Measurements from ENCODE around the gene PEMT.
"Not testable (repeated sequence)": the region's sequence is repeated elsewhere in the genome, so short reads cannot be mapped to it uniquely, and the experiment has no call there.

The PEMT gene

GRCh38 chr17:17468217-17469010 is 123.1 kb downstream of the PEMT start:
- Histone ChIP-seq H3K27ac (no peak overlapping the region), H3K9ac (ENCODE audit: insufficient read length) (no peak overlapping the region), H3K4me3 (no peak overlapping the region), H3K9me3 (ENCODE audit: low read depth, low read length) (no peaks in the 10 kb centered on the region), H3K36me3 (ENCODE audit: insufficient read depth, low read length) (no peaks in the 10 kb centered on the region)
- DNase-seq (ENCODE audit: low read depth, low spot score), result no peak
- TF ChIP-seq EZH2 (IDR thresholded peaks at IDR 0.05), result no peak
- no peak for TF ChIP-seq FOXP2 (optimal IDR thresholded peaks at IDR 0.05; ENCODE audit: control extremely low read depth, extremely low read length, insufficient read depth)
- TF ChIP-seq POLR2AphosphoS5 (IDR thresholded peaks at IDR 0.05; ENCODE audit: borderline replicate concordance, low read depth, low read length), result no peak

GRCh38 chr17:17467720-17468119 is 123.8 kb downstream of the PEMT start:
- H3K9me3 ChIP-seq (ENCODE audit: low read depth, low read length), result no peaks in the 10 kb centered on the region
- no peak overlapping the region for H3K4me3 ChIP-seq
- H3K9ac ChIP-seq (ENCODE audit: insufficient read length), result no peak overlapping the region
- TF ChIP-seq POLR2AphosphoS5 (IDR thresholded peaks at IDR 0.05; ENCODE audit: borderline replicate concordance, low read depth, low read length) (no peak), EZH2 (IDR thresholded peaks at IDR 0.05) (no peak), FOXP2 (optimal IDR thresholded peaks at IDR 0.05; ENCODE audit: control extremely low read depth, extremely low read length, insufficient read depth) (no peak)
- H3K36me3 ChIP-seq (ENCODE audit: insufficient read depth, low read length), result no peaks in the 10 kb centered on the region
- DNase-seq (ENCODE audit: low read depth, low spot score), result no peak
- H3K27ac ChIP-seq, result no peak overlapping the region

- no peaks in the 10 kb centered on the region for H3K36me3 ChIP-seq (ENCODE audit: insufficient read depth, low read length)
- no peak overlapping the region for H3K4me3 ChIP-seq
- no peaks in the 10 kb centered on the region for H3K9me3 ChIP-seq (ENCODE audit: low read depth, low read length)
- no peak overlapping the region for H3K9ac ChIP-seq (ENCODE audit: insufficient read length)
- no peak for DNase-seq (ENCODE audit: low read depth, low spot score)
- no peak for TF ChIP-seq FOXP2 (optimal IDR thresholded peaks at IDR 0.05; ENCODE audit: control extremely low read depth, extremely low read length, insufficient read depth)
- TF ChIP-seq EZH2 (IDR thresholded peaks at IDR 0.05), result no peak
- TF ChIP-seq POLR2AphosphoS5 (IDR thresholded peaks at IDR 0.05; ENCODE audit: borderline replicate concordance, low read depth, low read length), result no peak
- H3K27ac ChIP-seq, result no peak overlapping the region
These were observed 124.5 kb downstream of the PEMT start for GRCh38 chr17:17467016-17467415.

GRCh38 chr17:17466511-17466910 is 125.0 kb downstream of the PEMT start:
- Histone ChIP-seq H3K9ac (ENCODE audit: insufficient read length) (no peak overlapping the region), H3K27ac (no peak overlapping the region), H3K4me3 (no peak overlapping the region), H3K9me3 (ENCODE audit: low read depth, low read length) (no peaks in the 10 kb centered on the region), H3K36me3 (ENCODE audit: insufficient read depth, low read length) (no peaks in the 10 kb centered on the region)
- no peak for DNase-seq (ENCODE audit: low read depth, low spot score)
- TF ChIP-seq POLR2AphosphoS5 (IDR thresholded peaks at IDR 0.05; ENCODE audit: borderline replicate concordance, low read depth, low read length) (no peak), EZH2 (IDR thresholded peaks at IDR 0.05) (no peak), FOXP2 (optimal IDR thresholded peaks at IDR 0.05; ENCODE audit: control extremely low read depth, extremely low read length, insufficient read depth) (no peak)

GRCh38 chr17:17465878-17466277 is 125.6 kb downstream of the PEMT start:
- H3K36me3 ChIP-seq (ENCODE audit: insufficient read depth, low read length); H3K27ac ChIP-seq; DNase-seq (ENCODE audit: low read depth, low spot score); H3K9me3 ChIP-seq (ENCODE audit: low read depth, low read length); H3K4me3 ChIP-seq; H3K9ac ChIP-seq (ENCODE audit: insufficient read length): not testable (repeated sequence)

- Histone ChIP-seq H3K4me3 (no peak overlapping the region), H3K9me3 (ENCODE audit: low read depth, low read length) (no peaks in the 10 kb centered on the region), H3K36me3 (ENCODE audit: insufficient read depth, low read length) (no peaks in the 10 kb centered on the region), H3K27ac (no peak overlapping the region), H3K9ac (ENCODE audit: insufficient read length) (no peak overlapping the region)
- no peak for TF ChIP-seq FOXP2 (optimal IDR thresholded peaks at IDR 0.05; ENCODE audit: control extremely low read depth, extremely low read length, insufficient read depth)
- TF ChIP-seq POLR2AphosphoS5 (IDR thresholded peaks at IDR 0.05; ENCODE audit: borderline replicate concordance, low read depth, low read length), result no peak
- no peak for TF ChIP-seq EZH2 (IDR thresholded peaks at IDR 0.05)
- no peak for DNase-seq (ENCODE audit: low read depth, low spot score)
These were observed 127.7 kb downstream of the PEMT start for GRCh38 chr17:17463821-17464220.

GRCh38 chr17:17462048-17462824 is 129.3 kb downstream of the PEMT start:
- Histone ChIP-seq H3K9ac (ENCODE audit: insufficient read length) (no peak overlapping the region), H3K4me3 (no peak overlapping the region), H3K27ac (no peak overlapping the region), H3K36me3 (ENCODE audit: insufficient read depth, low read length) (no peaks in the 10 kb centered on the region), H3K9me3 (ENCODE audit: low read depth, low read length) (no peaks in the 10 kb centered on the region)
- no peak for DNase-seq (ENCODE audit: low read depth, low spot score)
- TF ChIP-seq FOXP2 (optimal IDR thresholded peaks at IDR 0.05; ENCODE audit: control extremely low read depth, extremely low read length, insufficient read depth) (no peak), POLR2AphosphoS5 (IDR thresholded peaks at IDR 0.05; ENCODE audit: borderline replicate concordance, low read depth, low read length) (no peak), EZH2 (IDR thresholded peaks at IDR 0.05) (no peak)

GRCh38 chr17:17460038-17460437 is 131.5 kb downstream of the PEMT start:
- TF ChIP-seq FOXP2 (optimal IDR thresholded peaks at IDR 0.05; ENCODE audit: control extremely low read depth, extremely low read length, insufficient read depth), result no peak
- no peak for TF ChIP-seq POLR2AphosphoS5 (IDR thresholded peaks at IDR 0.05; ENCODE audit: borderline replicate concordance, low read depth, low read length)
- TF ChIP-seq EZH2 (IDR thresholded peaks at IDR 0.05), result no peak
- no peak for DNase-seq (ENCODE audit: low read depth, low spot score)
- H3K27ac ChIP-seq, result no peak overlapping the region
- H3K36me3 ChIP-seq (ENCODE audit: insufficient read depth, low read length), result no peaks in the 10 kb centered on the region
- no peaks in the 10 kb centered on the region for H3K9me3 ChIP-seq (ENCODE audit: low read depth, low read length)
- no peak overlapping the region for H3K4me3 ChIP-seq
- no peak overlapping the region for H3K9ac ChIP-seq (ENCODE audit: insufficient read length)

All from SK-N-MC (cell line).